Measurements from ENCODE around the gene XRCC3. TPM values are rescaled to one million over a fixed set of nuclear protein-coding genes. Genes with fewer than 3 reads are reported as not detected.

XRCC3 gene
- total RNA-seq, 4 donors from 2014 or later, result 4.0 to 10.7 (median 6.2) TPM

DNA sequence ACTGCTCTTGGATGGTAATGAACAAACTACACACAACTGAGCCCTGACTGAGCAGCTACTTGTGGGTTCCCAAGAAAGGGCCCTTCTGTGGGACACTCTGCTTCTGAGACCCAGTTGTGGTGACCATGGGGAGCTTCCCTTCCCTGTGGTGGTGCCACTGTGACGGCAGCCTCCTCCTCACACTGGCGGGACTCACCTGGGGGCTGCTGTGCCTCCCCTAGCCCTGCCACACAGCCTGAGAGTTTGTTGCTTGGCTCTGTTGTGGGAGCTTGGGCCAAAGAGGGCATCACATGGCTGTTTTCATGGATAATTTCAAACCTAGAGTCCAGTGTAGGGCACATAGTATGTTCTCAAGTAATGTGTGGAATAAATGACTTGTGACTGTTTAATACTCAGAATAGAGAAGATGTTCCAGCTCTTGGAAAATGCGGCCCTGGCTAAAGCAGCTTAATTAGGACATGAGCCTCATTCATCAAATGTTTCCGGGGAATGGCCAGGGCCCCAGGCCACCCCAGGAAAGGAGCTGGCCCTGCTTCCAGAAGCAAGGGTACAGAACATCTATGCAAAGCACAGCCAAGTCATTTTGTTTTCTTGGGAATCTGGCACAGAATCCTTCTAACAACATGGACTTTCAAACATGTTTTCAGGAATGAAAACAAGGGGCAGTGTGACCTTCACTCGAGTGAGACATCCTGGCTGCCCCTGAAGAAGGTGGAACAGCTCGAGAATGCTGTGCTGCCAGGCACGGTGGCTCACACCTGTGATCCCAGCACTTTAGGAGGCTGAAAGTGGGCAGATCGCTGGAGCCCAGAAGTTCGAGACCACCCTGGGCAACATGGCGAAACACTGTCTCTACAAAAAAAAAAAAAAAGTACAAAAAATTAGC, 21.5 kb upstream of the XRCC3 start:
- H3K27ac ChIP-seq, result peak overlapping the region in 2 of 4 donors; percentile 28 to 67
- peak in 1 of 2 donors; percentile 14 for DNase-seq (ENCODE audit: low spot score in 2 of 2)
- H3K4me1 ChIP-seq, result peaks cover 0 to 34% (median 0%) of the 10 kb centered on the region in 4 donors

DNA sequence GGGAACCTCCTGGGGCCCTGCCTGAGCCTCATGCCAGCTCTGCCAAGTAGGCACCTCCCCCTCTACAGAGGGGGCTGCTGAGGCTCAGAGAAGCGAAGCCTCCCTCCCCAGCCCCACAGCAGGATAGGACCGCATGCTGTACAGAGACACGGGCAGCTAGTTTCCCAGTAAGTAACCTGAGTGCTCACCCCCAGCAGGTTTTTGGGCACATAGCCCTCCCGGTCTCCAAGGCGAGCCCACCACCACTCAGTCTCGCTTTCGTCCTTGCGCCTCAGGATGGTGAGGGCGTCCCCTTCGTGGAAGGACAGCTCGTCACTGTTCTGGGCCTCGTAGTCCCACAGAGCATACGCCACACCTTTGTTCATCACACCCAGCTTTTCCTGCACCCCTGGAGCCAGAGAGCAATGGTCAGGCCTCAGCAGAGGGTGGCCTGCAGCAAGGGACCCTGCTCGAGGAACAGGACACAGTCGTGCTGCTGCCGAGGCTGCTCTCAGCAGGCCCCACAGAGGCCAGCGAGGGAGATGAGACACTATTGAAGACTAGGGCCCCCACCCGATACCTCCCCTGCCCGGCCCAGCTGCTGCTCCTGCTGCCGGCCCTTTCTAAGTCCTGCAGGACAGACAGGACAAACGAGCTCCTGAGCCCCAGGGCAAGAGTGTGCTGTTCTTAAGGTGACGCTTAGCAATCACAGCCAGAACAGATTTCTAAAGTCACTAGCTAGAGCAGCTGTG, 20.7 kb upstream of the XRCC3 start:
- 76 to 86% methylated on average over 14 to 21 of the region's 22 CpGs for WGBS, 2 donors
- no peak for DNase-seq (ENCODE audit: low spot score in 2 of 2)
- H3K4me1 ChIP-seq, result peaks cover 0 to 33% (median 0%) of the 10 kb centered on the region in 4 donors

More for the DNA sequence above, 21.5 kb upstream of the XRCC3 start:
- Histone ChIP-seq H3K9me3 (no peaks in the 10 kb centered on the region), H3K36me3 (peaks cover 0 to 98% (median 14%) of the 10 kb centered on the region in 3 donors), H3K27me3 (no peaks in the 10 kb centered on the region), H3K4me3 (no peak overlapping the region)
- 77 to 79% methylated on average over 10 of the region's 10 CpGs for WGBS, 2 donors
- TF ChIP-seq POLR2A (IDR thresholded peaks at IDR 0.05), result no peak
- TF ChIP-seq EP300 (IDR thresholded peaks at IDR 0.05), result peak in 1 of 2 donors; percentile 33

DNA sequence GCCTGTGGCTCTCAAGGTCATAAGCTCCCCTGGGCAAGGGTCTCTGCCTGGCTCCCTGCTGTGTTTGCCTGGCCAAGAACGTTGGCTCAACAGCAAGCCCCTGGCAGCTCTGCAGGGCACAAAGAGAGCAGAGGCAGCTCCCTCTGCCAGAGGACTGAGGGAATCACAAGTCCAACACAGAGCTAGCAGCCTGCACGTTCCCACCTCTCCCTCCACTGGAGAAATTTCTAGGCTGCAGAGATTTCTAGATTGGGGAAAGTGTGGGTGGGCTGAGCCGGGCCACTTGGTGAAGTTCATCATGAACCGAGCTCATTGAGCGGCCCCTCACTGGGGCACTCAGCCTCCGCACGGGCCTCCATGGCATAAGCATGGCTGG, 20.2 kb upstream of the XRCC3 start:
- peaks cover 0 to 33% (median 0%) of the 10 kb centered on the region in 4 donors for H3K4me1 ChIP-seq
- H3K27ac ChIP-seq, result peak overlapping the region in 2 of 4 donors; percentile 13 to 67
- peaks cover 0 to 98% (median 14%) of the 10 kb centered on the region in 3 donors for H3K36me3 ChIP-seq
- no peaks in the 10 kb centered on the region for H3K27me3 ChIP-seq
- H3K9me3 ChIP-seq, result no peaks in the 10 kb centered on the region
- TF ChIP-seq EP300 (IDR thresholded peaks at IDR 0.05), result no peak
- TF ChIP-seq, protein P1, sequence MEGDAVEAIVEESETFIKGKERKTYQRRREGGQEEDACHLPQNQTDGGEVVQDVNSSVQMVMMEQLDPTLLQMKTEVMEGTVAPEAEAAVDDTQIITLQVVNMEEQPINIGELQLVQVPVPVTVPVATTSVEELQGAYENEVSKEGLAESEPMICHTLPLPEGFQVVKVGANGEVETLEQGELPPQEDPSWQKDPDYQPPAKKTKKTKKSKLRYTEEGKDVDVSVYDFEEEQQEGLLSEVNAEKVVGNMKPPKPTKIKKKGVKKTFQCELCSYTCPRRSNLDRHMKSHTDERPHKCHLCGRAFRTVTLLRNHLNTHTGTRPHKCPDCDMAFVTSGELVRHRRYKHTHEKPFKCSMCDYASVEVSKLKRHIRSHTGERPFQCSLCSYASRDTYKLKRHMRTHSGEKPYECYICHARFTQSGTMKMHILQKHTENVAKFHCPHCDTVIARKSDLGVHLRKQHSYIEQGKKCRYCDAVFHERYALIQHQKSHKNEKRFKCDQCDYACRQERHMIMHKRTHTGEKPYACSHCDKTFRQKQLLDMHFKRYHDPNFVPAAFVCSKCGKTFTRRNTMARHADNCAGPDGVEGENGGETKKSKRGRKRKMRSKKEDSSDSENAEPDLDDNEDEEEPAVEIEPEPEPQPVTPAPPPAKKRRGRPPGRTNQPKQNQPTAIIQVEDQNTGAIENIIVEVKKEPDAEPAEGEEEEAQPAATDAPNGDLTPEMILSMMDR (IDR thresholded peaks at IDR 0.05), result peak in 1 of 5 experiments; percentile 5
- TF ChIP-seq POLR2A (IDR thresholded peaks at IDR 0.05), result no peak
- DNase-seq (ENCODE audit: low spot score in 2 of 2), result no peak
- whole genome bisulfite sequencing, 2 donors, result 50 to 53% methylated on average over 6 to 7 of the region's 7 CpGs
- no peak overlapping the region for H3K4me3 ChIP-seq

More for the DNA sequence above, 20.7 kb upstream of the XRCC3 start:
- Histone ChIP-seq H3K27me3 (no peaks in the 10 kb centered on the region), H3K9me3 (no peaks in the 10 kb centered on the region), H3K27ac (peak overlapping the region in 2 of 4 donors; percentile 28 to 67), H3K36me3 (peaks cover 0 to 98% (median 14%) of the 10 kb centered on the region in 3 donors), H3K4me3 (no peak overlapping the region)
- TF ChIP-seq, protein P1 (IDR thresholded peaks at IDR 0.05), result no peak
- TF ChIP-seq POLR2A (IDR thresholded peaks at IDR 0.05) (no peak), EP300 (IDR thresholded peaks at IDR 0.05) (no peak)

DNA sequence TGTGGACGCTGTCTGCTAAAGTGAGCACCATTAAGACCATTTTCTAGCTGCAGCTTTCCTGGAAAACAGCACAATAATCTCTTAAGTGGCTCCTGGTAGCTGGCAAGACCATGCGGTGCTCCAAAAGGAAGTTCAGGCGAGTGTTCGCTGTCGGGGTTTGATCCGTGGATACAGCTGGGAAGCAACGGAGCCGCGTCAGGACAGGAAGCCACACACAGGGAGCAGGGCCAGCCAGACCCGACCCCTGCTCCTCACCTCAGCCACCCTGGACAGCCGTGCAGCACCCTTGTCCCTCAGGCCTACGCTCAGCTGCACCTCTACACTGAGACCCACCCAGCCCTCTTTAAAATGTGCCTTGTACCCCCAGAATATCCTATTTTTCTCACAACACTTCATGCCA, 19.8 kb upstream of the XRCC3 start:
- no peaks in the 10 kb centered on the region for H3K9me3 ChIP-seq
- peaks cover 0 to 98% (median 14%) of the 10 kb centered on the region in 3 donors for H3K36me3 ChIP-seq
- H3K4me3 ChIP-seq, result no peak overlapping the region
- H3K27me3 ChIP-seq, result no peaks in the 10 kb centered on the region
- no peak for DNase-seq (ENCODE audit: low spot score in 2 of 2)
- 50 to 64% methylated on average over 11 to 12 of the region's 12 CpGs for WGBS, 2 donors
- TF ChIP-seq, protein P1 (IDR thresholded peaks at IDR 0.05), result no peak
- TF ChIP-seq POLR2A (IDR thresholded peaks at IDR 0.05), result no peak
- TF ChIP-seq EP300 (IDR thresholded peaks at IDR 0.05), result no peak
- peak overlapping the region in 2 of 4 donors; percentile 13 to 67 for H3K27ac ChIP-seq
- H3K4me1 ChIP-seq, result peaks cover 0 to 33% (median 0%) of the 10 kb centered on the region in 4 donors

DNA sequence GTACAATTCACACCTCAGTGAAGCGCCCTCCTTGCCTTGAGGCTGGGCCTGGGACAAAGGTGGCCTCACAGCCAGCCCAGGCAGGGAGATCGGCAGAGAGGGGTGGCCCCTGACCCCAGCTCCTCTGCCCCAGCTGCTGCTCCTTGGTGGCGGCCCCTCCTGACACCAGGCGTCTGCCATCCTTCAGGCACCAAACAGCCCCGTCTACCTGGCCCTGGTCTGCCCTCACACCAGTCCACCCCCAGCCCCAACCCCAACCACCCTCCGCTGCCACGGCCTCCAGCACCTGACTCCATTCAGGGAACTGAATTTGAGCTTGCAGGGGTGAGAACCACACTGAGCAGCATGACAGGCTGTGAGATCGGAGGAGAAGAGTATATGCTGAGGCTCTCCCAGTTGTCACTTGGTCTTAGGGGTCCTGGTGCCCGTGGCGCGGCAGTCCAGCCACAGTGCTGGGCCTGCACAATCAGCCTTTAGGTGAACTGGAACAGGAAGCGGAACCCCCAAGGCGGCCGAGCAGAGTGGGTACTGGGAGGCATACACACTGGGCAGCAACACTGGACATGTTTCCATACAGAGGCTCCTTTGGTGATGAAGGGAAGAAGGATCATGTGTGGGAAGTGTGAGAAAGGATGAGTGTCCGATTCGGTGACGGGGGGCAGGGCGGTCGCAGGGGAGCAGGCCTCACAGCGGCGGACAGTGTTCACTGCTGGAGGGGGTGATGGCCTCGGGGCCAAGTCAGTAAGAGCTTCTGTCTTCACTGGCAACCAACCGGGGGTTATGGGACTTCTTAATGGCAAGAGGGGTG, 19.0 kb upstream of the XRCC3 start:
- Histone ChIP-seq H3K4me1 (peaks cover 0 to 33% (median 0%) of the 10 kb centered on the region in 4 donors), H3K4me3 (no peak overlapping the region), H3K27me3 (no peaks in the 10 kb centered on the region), H3K9me3 (no peaks in the 10 kb centered on the region), H3K36me3 (peaks cover 0 to 98% (median 19%) of the 10 kb centered on the region in 3 donors), H3K27ac (peak overlapping the region in 1 of 4 donors; percentile 67)
- 81 to 88% methylated on average over 23 of the region's 23 CpGs for WGBS, 2 donors
- no peak for DNase-seq (ENCODE audit: low spot score in 2 of 2)
- TF ChIP-seq POLR2A (IDR thresholded peaks at IDR 0.05), result no peak
- TF ChIP-seq, protein P1 (IDR thresholded peaks at IDR 0.05), result no peak
- no peak for TF ChIP-seq EP300 (IDR thresholded peaks at IDR 0.05)
